LNCaP clone FGC (cell line): ENCODE data around the gene MFN1.

Source experiments
- DNase-seq: peaks from one replicate; pipeline ENCODE4 v3.0.0-alpha.2; 2011; ENCODE audit warnings: low read depth
- H3K4me3 ChIP-seq: 2 replicates; pipeline ENCODE4 v1.5.1; 2011; ENCODE audit warnings: mild to moderate bottlenecking, low read depth, low read length, control low read depth
- CTCF ChIP-seq: IDR thresholded peaks from 2 replicates; pipeline ENCODE4 v1.5.1; 2012; ENCODE audit warnings: mild to moderate bottlenecking; ENCODE audit not compliant: control insufficient read depth, insufficient read depth; ENCODE audit errors: extremely low read depth

Gene MFN1

GRCh38 chr3:179347345-179348194 is at the start of gene MFN1:
Gene MFN1, plus strand, starts transcription at chr3:179347709. Its CDS starts 1,143 bp downstream, at chr3:179348852.
- peak within 1 kb of the TSS; percentile 75 for H3K4me3 ChIP-seq
- no peak for TF ChIP-seq CTCF
- peak; percentile 88 for DNase-seq

- DNase-seq, result no peak
- TF ChIP-seq CTCF, result no peak
These were observed 49.4 kb upstream of the MFN1 start for GRCh38 chr3:179297971-179298725.

GRCh38 chr3:179299316-179299715 is 48.2 kb upstream of the MFN1 start:
- DNase-seq, result no peak
- H3K4me3 ChIP-seq, result no peak overlapping the region
- TF ChIP-seq CTCF, result no peak

More at GRCh38 chr3:179297971-179298725, 49.4 kb upstream of the MFN1 start:
- no peak overlapping the region for H3K4me3 ChIP-seq

- H3K4me3 ChIP-seq, result no peak overlapping the region
- no peak for DNase-seq
- TF ChIP-seq CTCF, result no peak
These were observed 47.4 kb upstream of the MFN1 start for GRCh38 chr3:179299999-179300613.

GRCh38 chr3:179301645-179302044 is 45.9 kb upstream of the MFN1 start:
- no peak for DNase-seq
- no peak for TF ChIP-seq CTCF
- H3K4me3 ChIP-seq, result no peak overlapping the region

- H3K4me3 ChIP-seq, result no peak overlapping the region
- DNase-seq, result no peak
- TF ChIP-seq CTCF, result no peak
These were observed 45.4 kb upstream of the MFN1 start for GRCh38 chr3:179302111-179302510.
